Muscle of leg (tissue), 11 donors: ENCODE measurements around the gene NDUFAF4. TPM values are rescaled to one million over a fixed set of nuclear protein-coding genes. Genes with fewer than 3 reads are reported as not detected.

Experiments used
- DNase-seq: peaks from one replicate; pipeline ENCODE4 v3.0.0; 2013
- H3K27ac ChIP-seq: one replicate; pipeline ENCODE4 v1.5.1; 2013; ENCODE audit warnings: mild to moderate bottlenecking, low read length, control low read depth
- H3K27me3 ChIP-seq: one replicate; pipeline ENCODE4 v1.6.1; 2013; ENCODE audit warnings: low read length; ENCODE audit not compliant: control insufficient read depth, insufficient read depth
- H3K36me3 ChIP-seq: one replicate; pipeline ENCODE4 v1.6.1; 2013; ENCODE audit warnings: low read length; ENCODE audit not compliant: control insufficient read depth, insufficient read depth
- H3K4me1 ChIP-seq: one replicate; pipeline ENCODE4 v1.6.1; 2013; ENCODE audit warnings: low read length; ENCODE audit not compliant: control insufficient read depth, insufficient read depth
- H3K4me3 ChIP-seq: one replicate; pipeline ENCODE4 v1.5.1; 2013; ENCODE audit warnings: low read length, control low read depth
- H3K9me3 ChIP-seq: replicated peaks from 2 replicates; pipeline ENCODE4 v1.6.1; 2013; ENCODE audit warnings: low read depth, low read length; ENCODE audit not compliant: control insufficient read depth
- WGBS: methylation state at CpG from one replicate; pipeline ENCODE4 v1.1.5; 2013; ENCODE audit warnings: missing lambda C conversion rate; ENCODE audit not compliant: insufficient coverage; 5-methylcytosine and 5-hydroxymethylcytosine counted together
- polyA plus RNA-seq, 8 donors: library from polyadenylated mRNA; unstranded; fragments of 120-200 nt; gene quantifications; one replicate each; pipeline versions ENCODE4 v1.2.1 to v1.2.3, GENCODE V29; 2013; ENCODE audit warnings: inconsistent platforms in 1 of 8, low replicate concordance in 1 of 8; ENCODE audit not compliant: insufficient read length in 8 of 8, insufficient read depth in 1 of 8
- total RNA-seq: library from RNA; stranded (reverse); fragments of 120-200 nt; gene quantifications from one replicate; pipeline ENCODE4 v1.2.4, GENCODE V29; 2013

NDUFAF4 gene
- total and polyA plus RNA-seq, 9 donors: 26.8 to 33.7 (median 28.7) TPM

DNA sequence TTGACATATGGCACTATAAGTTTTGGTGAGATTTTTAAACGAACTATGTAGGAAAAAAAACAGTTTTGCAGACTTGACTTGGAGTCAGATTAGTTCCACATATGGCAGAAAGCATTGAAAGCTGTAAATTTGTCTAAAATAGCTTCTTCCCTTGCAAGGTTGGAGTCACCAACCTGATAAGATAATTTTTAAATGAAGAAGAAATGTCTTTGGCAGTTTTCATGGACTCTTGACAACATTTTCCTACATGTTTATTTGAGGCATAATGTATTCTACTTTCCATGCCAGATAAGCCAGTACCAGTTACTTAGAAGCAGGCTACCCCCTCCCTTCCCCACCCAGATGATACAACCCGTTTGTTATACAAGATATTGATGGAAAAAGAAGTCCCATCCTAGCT lies 32.0 kb upstream of the NDUFAF4 start:
- H3K9me3 ChIP-seq: no peaks in the 10 kb centered on the region
- H3K27ac ChIP-seq: no peak overlapping the region
- H3K36me3 ChIP-seq: no peaks in the 10 kb centered on the region
- WGBS: 33% methylated on average over 1 of the region's 2 CpGs
- H3K4me1 ChIP-seq: peaks cover 4% of the 10 kb centered on the region
- H3K27me3 ChIP-seq: peaks cover 11% of the 10 kb centered on the region
- H3K4me3 ChIP-seq: no peak overlapping the region
- DNase-seq: no peak

DNA sequence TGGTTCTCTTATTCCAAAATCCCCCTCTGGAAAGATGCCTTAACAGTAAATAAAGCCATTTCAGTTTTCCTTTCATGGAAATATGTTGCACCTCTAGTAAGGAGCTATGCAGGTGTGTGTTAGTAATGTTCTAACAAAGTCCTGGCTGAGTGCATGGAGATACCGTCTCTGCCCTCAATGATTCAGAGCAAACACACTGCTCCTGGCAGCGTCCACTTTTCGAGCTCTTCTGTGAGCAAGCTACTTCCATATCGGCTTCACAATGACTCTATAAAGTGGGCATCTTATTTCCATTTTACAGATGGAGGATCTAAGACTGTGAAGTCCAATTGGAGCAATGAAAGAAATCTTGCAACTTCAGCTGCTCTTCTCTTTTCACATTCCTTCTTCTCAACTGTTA lies 30.0 kb upstream of the NDUFAF4 start:
- DNase-seq: no peak

DNA sequence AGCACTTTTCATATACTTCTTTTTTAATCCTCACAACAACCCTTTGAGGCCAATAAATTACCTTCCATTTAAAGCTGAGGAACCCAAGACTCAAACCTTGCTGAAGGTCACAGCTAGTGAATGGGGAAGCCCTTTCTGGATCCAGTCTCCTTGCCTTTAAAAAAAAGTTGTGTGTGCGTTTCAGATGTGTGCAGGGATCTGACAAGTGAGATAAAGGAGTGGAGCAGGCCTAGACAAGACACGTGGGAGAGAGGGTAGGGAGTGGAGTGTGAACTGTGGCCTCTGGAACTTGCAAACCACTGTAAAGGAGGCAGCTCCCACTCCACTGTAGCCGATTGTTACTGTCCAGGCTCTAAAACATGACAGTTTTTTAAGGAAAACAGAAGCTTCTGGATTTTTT lies 28.7 kb upstream of the NDUFAF4 start:
- Histone ChIP-seq H3K4me3 (no peak overlapping the region), H3K27me3 (peaks cover 16% of the 10 kb centered on the region), H3K9me3 (no peaks in the 10 kb centered on the region), H3K27ac (no peak overlapping the region), H3K36me3 (no peaks in the 10 kb centered on the region), H3K4me1 (peaks cover 5% of the 10 kb centered on the region)
- no peak for DNase-seq
- 67% methylated on average over 2 of the region's 3 CpGs for WGBS

More for the DNA sequence above, 30.0 kb upstream of the NDUFAF4 start:
- peaks cover 16% of the 10 kb centered on the region for H3K27me3 ChIP-seq
- H3K36me3 ChIP-seq: no peaks in the 10 kb centered on the region
- WGBS: no CpG with 5 or more reads among the region's 4 CpGs
- H3K4me3 ChIP-seq: no peak overlapping the region
- peaks cover 5% of the 10 kb centered on the region for H3K4me1 ChIP-seq
- no peak overlapping the region for H3K27ac ChIP-seq
- H3K9me3 ChIP-seq: no peaks in the 10 kb centered on the region

DNA sequence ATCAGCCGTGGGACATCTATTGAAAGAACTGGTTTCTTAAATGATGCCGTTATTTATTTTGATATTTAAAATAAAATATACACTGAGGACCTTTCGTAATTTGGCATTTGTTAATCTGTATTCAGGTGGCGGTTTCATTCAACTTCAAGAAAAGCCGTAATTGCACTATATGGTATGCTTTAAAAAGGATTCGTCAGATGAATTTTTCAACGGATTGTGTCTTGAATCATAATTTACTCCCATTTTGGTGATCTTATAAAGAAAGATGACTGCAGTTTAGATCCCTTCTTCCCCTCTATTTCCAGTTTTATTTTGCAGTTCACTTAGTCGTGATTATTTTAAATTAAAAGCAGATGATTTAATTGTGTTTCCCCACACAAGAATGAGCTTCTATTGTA lies 27.6 kb upstream of the NDUFAF4 start:
- Histone ChIP-seq H3K4me3 (peak overlapping the region; percentile 62), H3K27ac (no peak overlapping the region), H3K4me1 (peaks cover 5% of the 10 kb centered on the region), H3K36me3 (no peaks in the 10 kb centered on the region), H3K9me3 (no peaks in the 10 kb centered on the region), H3K27me3 (peaks cover 13% of the 10 kb centered on the region)
- no peak for DNase-seq
- WGBS: no CpG with 5 or more reads among the region's 8 CpGs

DNA sequence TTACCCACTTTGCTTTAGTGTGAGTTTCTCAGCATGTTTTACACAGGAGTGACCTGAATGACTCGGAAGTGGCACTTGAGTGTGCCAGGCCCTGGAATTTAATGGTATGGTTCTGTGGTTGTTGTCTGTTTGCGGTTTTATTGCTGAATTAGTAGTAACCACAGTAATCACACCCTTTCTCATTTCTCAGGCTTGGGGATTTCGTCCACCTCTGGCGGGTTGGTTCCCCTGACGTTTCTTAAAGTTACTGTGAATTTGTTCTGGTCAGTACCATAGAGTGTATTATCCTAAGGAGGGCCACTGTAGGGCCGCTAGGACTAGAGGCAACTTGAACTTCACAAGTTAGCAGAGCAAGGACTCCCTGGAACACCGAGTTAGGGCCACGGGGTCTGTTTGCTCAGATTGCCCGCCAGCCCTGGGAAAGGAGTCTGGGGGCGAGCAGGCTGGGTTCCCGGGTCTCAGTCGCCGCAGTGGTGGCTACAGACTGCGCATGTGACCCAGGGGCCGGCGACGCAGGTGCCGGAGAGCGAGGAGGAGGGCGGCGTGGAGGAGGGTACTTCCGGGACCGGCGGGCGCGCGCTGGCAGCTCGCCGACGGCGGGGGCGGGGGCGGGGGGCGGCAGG lies 26.3 kb upstream of the NDUFAF4 start:
- under 1% methylated on average over 13 of the region's 34 CpGs for WGBS
- Histone ChIP-seq H3K36me3 (no peaks in the 10 kb centered on the region), H3K9me3 (no peaks in the 10 kb centered on the region), H3K27me3 (peaks cover 17% of the 10 kb centered on the region), H3K27ac (no peak overlapping the region), H3K4me3 (peak overlapping the region; percentile 62), H3K4me1 (peaks cover 5% of the 10 kb centered on the region)
- no peak for DNase-seq

DNA sequence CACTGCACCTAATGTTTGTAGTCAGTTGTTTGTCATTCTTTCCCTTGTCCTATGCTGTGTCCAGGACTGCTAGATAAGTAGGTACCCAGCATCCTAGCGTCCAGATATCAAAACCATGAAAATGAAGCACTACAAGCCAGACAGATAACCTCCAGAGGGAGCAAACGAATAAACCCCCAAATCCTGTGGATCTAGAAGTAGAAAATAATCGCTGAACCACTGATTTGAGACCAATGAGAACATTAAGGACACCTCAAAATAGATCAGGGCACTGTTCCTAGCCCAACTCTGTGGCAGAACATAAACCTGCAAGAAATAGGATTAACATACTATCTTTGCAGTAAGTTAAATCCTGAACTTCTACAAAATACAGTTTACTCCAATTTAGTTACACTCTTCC lies 25.7 kb upstream of the NDUFAF4 start:
- WGBS: no CpG with 5 or more reads among the region's 3 CpGs
- no peaks in the 10 kb centered on the region for H3K36me3 ChIP-seq
- H3K9me3 ChIP-seq: no peaks in the 10 kb centered on the region
- no peak for DNase-seq
- peaks cover 5% of the 10 kb centered on the region for H3K4me1 ChIP-seq
- peaks cover 17% of the 10 kb centered on the region for H3K27me3 ChIP-seq
- no peak overlapping the region for H3K27ac ChIP-seq
- no peak overlapping the region for H3K4me3 ChIP-seq

DNA sequence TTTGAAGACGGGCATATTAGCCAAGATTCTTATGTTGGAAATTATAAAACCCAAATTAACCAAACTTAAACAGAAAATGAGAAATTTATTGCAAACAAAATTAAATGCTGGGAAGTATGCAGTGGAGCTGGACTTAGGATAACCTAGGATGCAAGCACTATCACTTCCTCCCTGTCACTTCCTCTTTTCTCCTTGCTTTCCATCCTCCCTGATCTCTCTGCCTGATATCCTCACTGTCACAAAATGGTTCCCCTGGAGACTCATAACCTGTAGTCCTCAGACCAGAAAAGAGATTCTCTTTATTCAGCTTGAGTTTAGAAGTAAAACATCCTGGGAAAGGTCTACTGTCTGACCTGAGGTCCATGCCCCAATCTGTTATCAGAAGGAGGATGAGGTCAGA lies 19.4 kb upstream of the NDUFAF4 start:
- no peak overlapping the region for H3K27ac ChIP-seq
- no peaks in the 10 kb centered on the region for H3K36me3 ChIP-seq
- H3K4me1 ChIP-seq: no peaks in the 10 kb centered on the region
- no CpG with 5 or more reads among the region's 1 CpG for WGBS
- no peak overlapping the region for H3K4me3 ChIP-seq
- peaks cover 5% of the 10 kb centered on the region for H3K27me3 ChIP-seq
- H3K9me3 ChIP-seq: no peaks in the 10 kb centered on the region
- DNase-seq: peak; percentile 20

DNA sequence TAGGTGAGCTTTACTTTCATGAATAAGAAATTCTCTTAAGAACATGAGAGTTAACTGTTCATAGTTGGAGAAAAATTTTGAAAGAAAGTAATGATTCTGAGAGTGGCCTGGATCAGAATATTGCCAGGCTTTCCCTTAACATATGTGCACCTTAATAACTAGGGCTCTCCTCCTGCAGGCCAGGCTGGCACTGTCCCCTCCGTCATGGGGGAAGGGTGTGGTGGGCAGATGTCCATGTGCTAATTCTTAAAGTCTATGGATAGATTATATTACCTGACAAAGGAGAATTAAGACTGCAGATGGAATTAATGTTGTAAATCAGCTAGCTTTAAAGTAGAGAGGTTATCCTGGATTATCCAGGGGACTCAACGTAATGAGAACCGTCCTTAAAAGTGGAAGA lies 15.9 kb upstream of the NDUFAF4 start:
- H3K9me3 ChIP-seq: no peaks in the 10 kb centered on the region
- 44% methylated on average over 2 of the region's 3 CpGs for WGBS
- H3K27ac ChIP-seq: no peak overlapping the region
- peaks cover 4% of the 10 kb centered on the region for H3K27me3 ChIP-seq
- H3K36me3 ChIP-seq: no peaks in the 10 kb centered on the region
- no peak overlapping the region for H3K4me3 ChIP-seq
- DNase-seq: no peak
- no peaks in the 10 kb centered on the region for H3K4me1 ChIP-seq

DNA sequence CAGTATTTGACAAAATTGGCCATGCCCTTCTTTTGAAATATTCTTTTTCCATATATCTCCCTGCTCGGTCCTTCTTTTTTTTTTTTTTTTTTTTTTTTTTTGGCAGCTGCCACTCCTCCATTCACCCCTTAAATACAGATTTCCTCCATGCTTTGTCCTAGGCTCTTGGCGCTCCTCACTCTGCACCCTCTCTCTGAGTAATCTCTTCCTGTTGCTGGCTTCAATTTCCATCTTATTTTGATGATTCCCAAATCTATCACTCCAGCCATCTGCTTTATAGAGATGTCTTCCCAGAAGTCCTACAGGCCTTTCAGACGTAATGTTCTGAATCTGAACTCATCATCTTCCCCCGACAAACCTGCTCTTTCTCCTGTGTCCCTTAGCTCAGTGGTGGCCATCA lies 14.1 kb upstream of the NDUFAF4 start:
- no peaks in the 10 kb centered on the region for H3K9me3 ChIP-seq
- DNase-seq: no peak
- no peaks in the 10 kb centered on the region for H3K4me1 ChIP-seq
- no peak overlapping the region for H3K4me3 ChIP-seq
- H3K36me3 ChIP-seq: no peaks in the 10 kb centered on the region
- peaks cover 4% of the 10 kb centered on the region for H3K27me3 ChIP-seq
- no peak overlapping the region for H3K27ac ChIP-seq
- 76% methylated on average over 4 of the region's 4 CpGs for WGBS

DNA sequence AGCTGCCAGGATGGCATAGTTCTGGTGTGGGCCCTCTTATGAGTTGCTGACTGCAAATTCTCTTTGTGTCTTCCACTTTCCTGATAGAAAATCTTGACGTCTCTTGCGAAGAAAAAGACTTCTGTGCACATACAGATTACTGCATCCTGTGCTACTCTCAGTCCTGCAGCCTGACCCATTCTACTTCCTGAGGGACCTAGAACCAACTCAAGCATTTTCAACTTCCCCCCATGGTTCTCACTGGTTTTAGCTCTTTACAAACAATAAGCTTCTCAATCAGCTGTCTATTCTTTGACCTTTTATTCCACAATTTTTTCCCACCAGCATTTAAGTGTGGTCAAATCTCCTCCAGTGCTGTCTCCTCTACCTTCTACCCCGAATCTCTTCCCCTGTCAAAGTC lies 13.5 kb upstream of the NDUFAF4 start:
- H3K27ac ChIP-seq: no peak overlapping the region
- no peak overlapping the region for H3K4me3 ChIP-seq
- H3K36me3 ChIP-seq: no peaks in the 10 kb centered on the region
- H3K27me3 ChIP-seq: peaks cover 4% of the 10 kb centered on the region
- no peak for DNase-seq
- WGBS: 74% methylated on average over 3 of the region's 3 CpGs
- H3K9me3 ChIP-seq: no peaks in the 10 kb centered on the region
- no peaks in the 10 kb centered on the region for H3K4me1 ChIP-seq

DNA sequence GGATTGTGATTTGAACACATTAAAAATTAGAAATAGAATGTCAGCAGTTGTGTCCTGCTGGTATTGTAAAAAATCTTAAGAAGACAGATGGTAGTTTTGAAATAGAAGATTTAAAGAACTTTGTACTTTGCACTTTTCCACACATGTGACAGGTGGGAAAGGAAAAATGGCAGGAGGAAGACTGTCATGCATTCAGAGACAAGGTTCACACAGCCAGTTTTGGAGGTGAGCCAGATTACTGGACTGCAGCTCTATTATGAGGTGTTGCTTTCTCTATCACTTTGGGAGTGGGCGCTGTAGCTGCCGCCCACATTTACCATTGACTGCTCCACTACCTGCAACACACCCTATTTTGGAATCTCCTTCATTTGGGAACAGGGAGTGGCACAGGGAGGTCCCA lies 12.1 kb upstream of the NDUFAF4 start:
- 80% methylated on average over 2 of the region's 2 CpGs for WGBS
- H3K36me3 ChIP-seq: no peaks in the 10 kb centered on the region
- H3K9me3 ChIP-seq: no peaks in the 10 kb centered on the region
- H3K4me3 ChIP-seq: no peak overlapping the region
- no peaks in the 10 kb centered on the region for H3K4me1 ChIP-seq
- peaks cover 4% of the 10 kb centered on the region for H3K27me3 ChIP-seq
- no peak for DNase-seq
- no peak overlapping the region for H3K27ac ChIP-seq
